ENCODE measurements around the gene KIF5A. TPM values are rescaled to one million over a fixed set of nuclear protein-coding genes. Genes with fewer than 3 reads are reported as not detected.
"Not testable (repeated sequence)": the region's sequence is repeated elsewhere in the genome, so short reads cannot be mapped to it uniquely, and the experiment has no call there.

KIF5A gene
- total RNA-seq, 1 donor from 2014 or later = 1.6 TPM

- intact Hi-C loops (cut with micrococcal nuclease) = no loop called here
Observed at GRCh38 chr12:57553343-57554202, 3.7 kb downstream of the KIF5A start.

- intact Hi-C loops (cut with micrococcal nuclease) = no loop called here
Observed at GRCh38 chr12:57554453-57554852, 4.6 kb downstream of the KIF5A start.

GRCh38 chr12:57554897-57555296, 5.1 kb downstream of the KIF5A start:
- intact Hi-C loops (cut with micrococcal nuclease) = no loop called here

- intact Hi-C loops (cut with micrococcal nuclease) = no loop called here
Observed at GRCh38 chr12:57558864-57559263, 9.0 kb downstream of the KIF5A start.

- intact Hi-C loops (cut with micrococcal nuclease) = no loop called here
Observed at GRCh38 chr12:57560516-57560915, 10.7 kb downstream of the KIF5A start.

GRCh38 chr12:57561117-57561516, 11.3 kb downstream of the KIF5A start:
- intact Hi-C loops (cut with micrococcal nuclease) = not testable (repeated sequence)

- intact Hi-C loops (cut with micrococcal nuclease) = no loop called here
Observed at GRCh38 chr12:57563358-57563757, 13.5 kb downstream of the KIF5A start.

GRCh38 chr12:57564178-57564740, 14.4 kb downstream of the KIF5A start:
- intact Hi-C loops (cut with micrococcal nuclease) = no loop called here

- intact Hi-C loops (cut with micrococcal nuclease) = no loop called here
Observed at GRCh38 chr12:57568838-57569237, 19.0 kb downstream of the KIF5A start.

GRCh38 chr12:57569858-57570257, 20.0 kb downstream of the KIF5A start:
- intact Hi-C loops (cut with micrococcal nuclease) = no loop called here

GRCh38 chr12:57570438-57570837, 20.6 kb downstream of the KIF5A start:
- intact Hi-C loops (cut with micrococcal nuclease) = not testable (repeated sequence)

GRCh38 chr12:57571926-57572762, 22.3 kb downstream of the KIF5A start:
- intact Hi-C loops (cut with micrococcal nuclease) = no loop called here

GRCh38 chr12:57574795-57575194, 25.0 kb downstream of the KIF5A start:
- intact Hi-C loops (cut with micrococcal nuclease) = no loop called here

- intact Hi-C loops (cut with micrococcal nuclease) = no loop called here
Observed at GRCh38 chr12:57575771-57576612, 26.1 kb downstream of the KIF5A start.

- intact Hi-C loops (cut with micrococcal nuclease) = no loop called here
Observed at GRCh38 chr12:57576613-57577160, 26.8 kb downstream of the KIF5A start.

GRCh38 chr12:57577981-57578758, 28.3 kb downstream of the KIF5A start:
- intact Hi-C loops (cut with micrococcal nuclease) = no loop called here

- intact Hi-C loops (cut with micrococcal nuclease) = no loop called here
Observed at GRCh38 chr12:57579011-57579410, 29.2 kb downstream of the KIF5A start.

- intact Hi-C loops (cut with micrococcal nuclease) = no loop called here
Observed at GRCh38 chr12:57579677-57580465, 30.0 kb downstream of the KIF5A start.

- intact Hi-C loops (cut with micrococcal nuclease) = no loop called here
Observed at GRCh38 chr12:57580466-57580795, 30.6 kb downstream of the KIF5A start.

Data from T-helper 2 cell treated with Interferon-gamma antibody and Interleukin-4, amounts not matched to agents 100 ng/mL and 5 ng/mL, for 36 hours (primary cell).